Nephron (organoid): ENCODE measurements around the gene DAB1.

ENCODE experiments used
- H3K27ac Mint-ChIP-seq, 3 experiments: 2 replicates each; pipeline ENCODE4 v1.8.0; 2020; ENCODE audit warnings: mixed read lengths in 3 of 3, mild to moderate bottlenecking in 2 of 3, moderate library complexity in 1 of 3
- H3K27me3 Mint-ChIP-seq: 2 replicates; pipeline ENCODE4 v1.8.0; 2021; ENCODE audit warnings: low read depth, mild to moderate bottlenecking, moderate library complexity, mixed read lengths
- H3K36me3 Mint-ChIP-seq: 2 replicates; pipeline ENCODE4 v1.8.0; 2020; ENCODE audit warnings: low read depth, mixed read lengths
- H3K4me1 Mint-ChIP-seq: 2 replicates; pipeline ENCODE4 v1.8.0; 2020; ENCODE audit warnings: mixed read lengths
- H3K4me3 Mint-ChIP-seq, 3 experiments: 2 replicates each; pipeline ENCODE4 v1.8.0; 2020; ENCODE audit warnings: mild to moderate bottlenecking in 3 of 3, mixed read lengths in 3 of 3, moderate library complexity in 2 of 3
- H3K9me3 Mint-ChIP-seq: 2 replicates; pipeline ENCODE4 v1.8.0; 2020; ENCODE audit warnings: mixed read lengths
- CTCF ChIP-seq, 3 experiments: fragments of 200-600 bp; sonication (generic); IDR thresholded peaks; one replicate each; pipeline ENCODE4 v1.5.0; 2021; ENCODE audit warnings: antibody characterized with exemption in 3 of 3; ENCODE audit not compliant: unreplicated experiment in 3 of 3

The DAB1 gene

GRCh38 chr1:57400048-57400447 is 23.8 kb downstream of the DAB1 start:
- Mint-ChIP-seq H3K36me3 (no peaks in the 10 kb centered on the region), H3K4me3 (no peak overlapping the region), H3K27ac (no peak overlapping the region), H3K9me3 (no peaks in the 10 kb centered on the region), H3K4me1 (no peaks in the 10 kb centered on the region), H3K27me3 (no peaks in the 10 kb centered on the region)
- no peak for TF ChIP-seq CTCF (IDR thresholded peaks at IDR 0.05; ENCODE audit: unreplicated experiment in 3 of 3)

- no peaks in the 10 kb centered on the region for H3K36me3 Mint-ChIP-seq
Measured at GRCh38 chr1:57393058-57393584, 30.7 kb downstream of the DAB1 start.

GRCh38 chr1:57385336-57385735 is 38.5 kb downstream of the DAB1 start:
- H3K4me3 Mint-ChIP-seq = no peak overlapping the region
- H3K9me3 Mint-ChIP-seq = no peaks in the 10 kb centered on the region
- no peaks in the 10 kb centered on the region for H3K27me3 Mint-ChIP-seq
- H3K4me1 Mint-ChIP-seq = no peaks in the 10 kb centered on the region
- no peak for TF ChIP-seq CTCF (IDR thresholded peaks at IDR 0.05; ENCODE audit: unreplicated experiment in 3 of 3)
- no peak overlapping the region for H3K27ac Mint-ChIP-seq
- H3K36me3 Mint-ChIP-seq = no peaks in the 10 kb centered on the region

More at GRCh38 chr1:57393058-57393584, 30.7 kb downstream of the DAB1 start:
- H3K27me3 Mint-ChIP-seq = no peaks in the 10 kb centered on the region
- no peaks in the 10 kb centered on the region for H3K9me3 Mint-ChIP-seq
- H3K4me1 Mint-ChIP-seq = no peaks in the 10 kb centered on the region
- TF ChIP-seq CTCF (IDR thresholded peaks at IDR 0.05; ENCODE audit: unreplicated experiment in 3 of 3) = no peak
- no peak overlapping the region for H3K4me3 Mint-ChIP-seq
- no peak overlapping the region for H3K27ac Mint-ChIP-seq

GRCh38 chr1:57384901-57385300 is 39.0 kb downstream of the DAB1 start:
- no peak for TF ChIP-seq CTCF (IDR thresholded peaks at IDR 0.05; ENCODE audit: unreplicated experiment in 3 of 3)
- no peak overlapping the region for H3K4me3 Mint-ChIP-seq
- no peaks in the 10 kb centered on the region for H3K36me3 Mint-ChIP-seq

GRCh38 chr1:57384284-57384683 is 39.6 kb downstream of the DAB1 start:
- no peaks in the 10 kb centered on the region for H3K9me3 Mint-ChIP-seq
- no peak overlapping the region for H3K27ac Mint-ChIP-seq
- no peak for TF ChIP-seq CTCF (IDR thresholded peaks at IDR 0.05; ENCODE audit: unreplicated experiment in 3 of 3)
- H3K36me3 Mint-ChIP-seq = no peaks in the 10 kb centered on the region
- H3K4me1 Mint-ChIP-seq = no peaks in the 10 kb centered on the region
- no peaks in the 10 kb centered on the region for H3K27me3 Mint-ChIP-seq
- no peak overlapping the region for H3K4me3 Mint-ChIP-seq

More at GRCh38 chr1:57384901-57385300, 39.0 kb downstream of the DAB1 start:
- Mint-ChIP-seq H3K4me1 (no peaks in the 10 kb centered on the region), H3K9me3 (no peaks in the 10 kb centered on the region), H3K27me3 (no peaks in the 10 kb centered on the region), H3K27ac (no peak overlapping the region)

GRCh38 chr1:57381871-57382270 is 42.0 kb downstream of the DAB1 start:
- Mint-ChIP-seq H3K4me1 (no peaks in the 10 kb centered on the region), H3K27me3 (no peaks in the 10 kb centered on the region), H3K9me3 (no peaks in the 10 kb centered on the region), H3K4me3 (no peak overlapping the region), H3K27ac (no peak overlapping the region), H3K36me3 (no peaks in the 10 kb centered on the region)
- no peak for TF ChIP-seq CTCF (IDR thresholded peaks at IDR 0.05; ENCODE audit: unreplicated experiment in 3 of 3)
